ENCODE data around the gene TLE4. TPM values are rescaled to one million over a fixed set of nuclear protein-coding genes. Genes with fewer than 3 reads are reported as not detected.

Gene TLE4
- total RNA-seq, 1 experiment from 2014 or later = 8.1 TPM

GRCh38 chr9:79759460-79759859 is 187.7 kb downstream of the TLE4 start:
- Mint-ChIP-seq H3K4me3 (ENCODE audit: unreplicated experiment) (no peak overlapping the region), H3K27ac (ENCODE audit: unreplicated experiment) (no peak overlapping the region)

DNA sequence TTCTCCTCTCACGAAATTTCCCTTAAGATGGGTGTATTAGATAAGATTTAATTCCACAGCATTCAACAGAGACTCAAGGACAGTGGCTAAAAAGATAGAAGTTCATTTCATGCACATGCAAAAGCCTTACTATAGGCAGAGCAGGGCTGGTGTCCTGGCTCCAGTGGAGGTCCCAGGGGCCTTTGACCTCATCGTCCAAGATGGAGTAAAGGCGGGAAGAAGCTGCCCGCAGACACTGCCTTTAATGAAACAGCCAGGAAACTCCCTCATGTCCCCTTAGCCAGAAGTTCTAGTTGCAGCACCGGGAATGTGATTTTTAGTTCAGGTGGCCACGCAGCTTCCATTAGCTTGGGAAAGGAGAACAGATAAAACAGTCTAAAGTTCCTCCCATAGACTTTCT is 190.3 kb downstream of the TLE4 start:
- intact Hi-C loops (cut with micrococcal nuclease; ENCODE audit: unreplicated experiment) = loop anchor here (10.0 kb wide), 1 partner anchor 187 kb away; the partner anchor contains the start of gene TLE4
- Histone ChIP-seq H3K4me1 (no peaks in the 10 kb centered on the region), H3K27me3 (replicated peaks; ENCODE audit: control insufficient read depth, insufficient read depth, low read length) (no peaks in the 10 kb centered on the region), H3K36me3 (ENCODE audit: control insufficient read depth, insufficient read depth, low read length) (no peaks in the 10 kb centered on the region), H3K9me3 (no peaks in the 10 kb centered on the region), H3K4me3 (ENCODE audit: low read depth, low read length) (no peak overlapping the region)
- H3K4me1 Mint-ChIP-seq (ENCODE audit: low read depth, unreplicated experiment) = no peaks in the 10 kb centered on the region
- CTCF ChIA-PET = no interaction called here
- H3K4me3 Mint-ChIP-seq (ENCODE audit: unreplicated experiment) = no peak overlapping the region
- H3K36me3 Mint-ChIP-seq (ENCODE audit: insufficient read depth, unreplicated experiment) = no peaks in the 10 kb centered on the region
- TF ChIP-seq, protein P1, sequence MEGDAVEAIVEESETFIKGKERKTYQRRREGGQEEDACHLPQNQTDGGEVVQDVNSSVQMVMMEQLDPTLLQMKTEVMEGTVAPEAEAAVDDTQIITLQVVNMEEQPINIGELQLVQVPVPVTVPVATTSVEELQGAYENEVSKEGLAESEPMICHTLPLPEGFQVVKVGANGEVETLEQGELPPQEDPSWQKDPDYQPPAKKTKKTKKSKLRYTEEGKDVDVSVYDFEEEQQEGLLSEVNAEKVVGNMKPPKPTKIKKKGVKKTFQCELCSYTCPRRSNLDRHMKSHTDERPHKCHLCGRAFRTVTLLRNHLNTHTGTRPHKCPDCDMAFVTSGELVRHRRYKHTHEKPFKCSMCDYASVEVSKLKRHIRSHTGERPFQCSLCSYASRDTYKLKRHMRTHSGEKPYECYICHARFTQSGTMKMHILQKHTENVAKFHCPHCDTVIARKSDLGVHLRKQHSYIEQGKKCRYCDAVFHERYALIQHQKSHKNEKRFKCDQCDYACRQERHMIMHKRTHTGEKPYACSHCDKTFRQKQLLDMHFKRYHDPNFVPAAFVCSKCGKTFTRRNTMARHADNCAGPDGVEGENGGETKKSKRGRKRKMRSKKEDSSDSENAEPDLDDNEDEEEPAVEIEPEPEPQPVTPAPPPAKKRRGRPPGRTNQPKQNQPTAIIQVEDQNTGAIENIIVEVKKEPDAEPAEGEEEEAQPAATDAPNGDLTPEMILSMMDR (IDR thresholded peaks at IDR 0.05; ENCODE audit: insufficient read depth in 1 of 2, low read depth in 1 of 2, low read length in 1 of 2, severe bottlenecking in 1 of 2, unreplicated experiment in 1 of 2) = no peak
- BruUV-seq (replicated peaks) = no TSS peak
- no peaks in the 10 kb centered on the region for H3K27me3 Mint-ChIP-seq (ENCODE audit: insufficient read depth, unreplicated experiment)
- no peaks in the 10 kb centered on the region for H3K9me3 Mint-ChIP-seq (ENCODE audit: unreplicated experiment)
- DNase-seq = no peak
- POLR2A ChIA-PET = no interaction called here
- no peak overlapping the region for H3K27ac Mint-ChIP-seq (ENCODE audit: unreplicated experiment)

More at GRCh38 chr9:79759460-79759859, 187.7 kb downstream of the TLE4 start:
- no peaks in the 10 kb centered on the region for H3K36me3 ChIP-seq (ENCODE audit: control insufficient read depth, insufficient read depth, low read length)
- Mint-ChIP-seq H3K4me1 (ENCODE audit: low read depth, unreplicated experiment) (no peaks in the 10 kb centered on the region), H3K36me3 (ENCODE audit: insufficient read depth, unreplicated experiment) (no peaks in the 10 kb centered on the region), H3K9me3 (ENCODE audit: unreplicated experiment) (no peaks in the 10 kb centered on the region), H3K27me3 (ENCODE audit: insufficient read depth, unreplicated experiment) (no peaks in the 10 kb centered on the region)
- CTCF ChIA-PET = no interaction called here
- DNase-seq = no peak
- H3K4me3 ChIP-seq (ENCODE audit: low read depth, low read length) = no peak overlapping the region
- TF ChIP-seq, protein P1 (IDR thresholded peaks at IDR 0.05; ENCODE audit: insufficient read depth in 1 of 2, low read depth in 1 of 2, low read length in 1 of 2, severe bottlenecking in 1 of 2, unreplicated experiment in 1 of 2) = no peak
- H3K4me1 ChIP-seq = no peaks in the 10 kb centered on the region
- no peaks in the 10 kb centered on the region for H3K27me3 ChIP-seq (replicated peaks; ENCODE audit: control insufficient read depth, insufficient read depth, low read length)
- intact Hi-C loops (cut with micrococcal nuclease; ENCODE audit: unreplicated experiment) = no loop called here
- BruUV-seq (replicated peaks) = no TSS peak
- POLR2A ChIA-PET = no interaction called here
- no peaks in the 10 kb centered on the region for H3K9me3 ChIP-seq

DNA sequence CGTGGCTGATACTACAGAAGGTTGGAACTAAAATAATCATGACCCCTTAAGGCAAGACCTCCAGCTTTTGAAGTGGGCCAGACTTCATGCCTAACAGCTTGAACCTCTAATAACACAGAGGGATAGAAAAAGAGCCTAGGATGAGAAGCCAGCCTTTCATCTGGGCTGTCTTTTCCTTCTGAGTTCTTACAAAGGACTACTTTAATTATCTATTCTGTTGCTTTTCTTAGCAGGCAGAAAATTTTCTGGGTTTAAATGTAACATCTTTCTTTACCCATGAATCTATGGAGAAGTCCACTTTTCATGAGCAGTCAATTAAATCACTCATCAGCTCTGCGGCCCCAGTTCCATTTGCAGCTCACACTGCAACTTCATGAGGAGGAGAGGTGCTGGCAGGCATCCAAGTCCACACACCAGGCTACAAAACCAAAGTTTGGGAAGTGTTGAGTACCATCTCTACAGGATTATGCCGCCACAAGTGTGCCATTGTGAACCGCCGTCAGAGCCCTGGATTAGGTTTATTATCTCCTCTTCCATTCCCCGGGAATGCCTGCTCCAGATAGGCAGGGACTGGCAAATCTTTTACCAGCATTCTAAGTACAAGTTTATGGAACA is 192.0 kb downstream of the TLE4 start:
- Histone ChIP-seq H3K27me3 (replicated peaks; ENCODE audit: control insufficient read depth, insufficient read depth, low read length) (no peaks in the 10 kb centered on the region), H3K9me3 (no peaks in the 10 kb centered on the region), H3K4me3 (ENCODE audit: low read depth, low read length) (no peak overlapping the region), H3K36me3 (ENCODE audit: control insufficient read depth, insufficient read depth, low read length) (no peaks in the 10 kb centered on the region), H3K4me1 (no peaks in the 10 kb centered on the region)
- DNase-seq = no peak
- CTCF ChIA-PET = no interaction called here
- Mint-ChIP-seq H3K9me3 (ENCODE audit: unreplicated experiment) (no peaks in the 10 kb centered on the region), H3K27ac (ENCODE audit: unreplicated experiment) (no peak overlapping the region), H3K36me3 (ENCODE audit: insufficient read depth, unreplicated experiment) (no peaks in the 10 kb centered on the region), H3K4me3 (ENCODE audit: unreplicated experiment) (no peak overlapping the region), H3K27me3 (ENCODE audit: insufficient read depth, unreplicated experiment) (no peaks in the 10 kb centered on the region), H3K4me1 (ENCODE audit: low read depth, unreplicated experiment) (peaks cover 9% of the 10 kb centered on the region)
- POLR2A ChIA-PET = no interaction called here
- no TSS peak for BruUV-seq (replicated peaks)
- TF ChIP-seq, protein P1 (IDR thresholded peaks at IDR 0.05; ENCODE audit: insufficient read depth in 1 of 2, low read depth in 1 of 2, low read length in 1 of 2, severe bottlenecking in 1 of 2, unreplicated experiment in 1 of 2) = no peak
- intact Hi-C loops (cut with micrococcal nuclease; ENCODE audit: unreplicated experiment) = loop anchor here (10.0 kb wide), 1 partner anchor 189 kb away; the partner anchor contains the start of gene TLE4
